ENCODE results near the gene CDIPT. TPM values are rescaled to one million over a fixed set of nuclear protein-coding genes. Genes with fewer than 3 reads are reported as not detected.

Gene CDIPT
- total RNA-seq, 1 experiment from 2014 or later, result 60.5 TPM

GRCh38 chr16:29819506-29819905 lies 43.5 kb downstream of the CDIPT start:
- DNase-seq, result no peak
- Histone ChIP-seq H3F3A (ENCODE audit: low read length, unreplicated experiment) (peaks cover 3% of the 10 kb centered on the region), H3K27me3 (ENCODE audit: low read length) (no peaks in the 10 kb centered on the region), H3K4me2 (ENCODE audit: low read length) (peak overlapping the region; percentile 92), H3K9me2 (replicated peaks; ENCODE audit: low read length) (no peaks in the 10 kb centered on the region), H3K4me1 (ENCODE audit: insufficient read depth, low read length) (peaks cover 62% of the 10 kb centered on the region), H3K9ac (ENCODE audit: low read length) (no peak overlapping the region), H4K20me1 (ENCODE audit: low read length) (no peaks in the 10 kb centered on the region), H2AFZ (ENCODE audit: low read length) (no peak overlapping the region), H3K27ac (ENCODE audit: low read length) (no peak overlapping the region), H3K79me2 (ENCODE audit: low read length) (peaks cover 38% of the 10 kb centered on the region), H3K4me3 (ENCODE audit: low read length) (peak overlapping the region; percentile 76), H3K9me3 (ENCODE audit: low read length) (no peaks in the 10 kb centered on the region), H3K36me3 (ENCODE audit: low read depth, low read length) (no peaks in the 10 kb centered on the region; the same call in none of the 2 replicates)
- ChIA-PET CTCF (interaction anchor here (1.0 to 2.7 kb wide), 3 partner anchors 23 to 80 kb away, joined by 5 to 9 read pairs (median 8); partner anchors contain the start of gene SEZ6L2), POLR2A (ENCODE audit: unreplicated experiment) (interaction anchor here (0.8 kb wide), 1 partner anchor 11 kb away, joined by 3 read pairs; no protein-coding TSS in a partner anchor)
- no peak for ATAC-seq
- TF ChIP-seq EZH2phosphoT487 (IDR thresholded peaks at IDR 0.05; ENCODE audit: borderline replicate concordance, low read length), result no peak
- peak; percentile 49 for TF ChIP-seq CTCF (conservative IDR thresholded peaks at IDR 0.05; ENCODE audit: low read depth, low read length)
- BruUV-seq (replicated peaks), result no TSS peak
- intact Hi-C loops (cut with micrococcal nuclease), result loop anchor here (5.0 kb wide), 2 partner anchors 43 to 203 kb away; partner anchors contain the start of genes C16orf92 and CDIPT

- POLR2A ChIA-PET (ENCODE audit: unreplicated experiment), result no interaction called here
- no peaks in the 10 kb centered on the region for H4K20me1 ChIP-seq (ENCODE audit: low read length)
- DNase-seq (no peak), ATAC-seq (no peak)
- BruUV-seq (replicated peaks), result no TSS peak
- H3K4me3 ChIP-seq (ENCODE audit: low read length), result no peak overlapping the region
- H3K27ac ChIP-seq (ENCODE audit: low read length), result no peak overlapping the region
- no peaks in the 10 kb centered on the region for H3K27me3 ChIP-seq (ENCODE audit: low read length)
- no peak overlapping the region for H2AFZ ChIP-seq (ENCODE audit: low read length)
- no peaks in the 10 kb centered on the region for H3K9me3 ChIP-seq (ENCODE audit: low read length)
- peaks cover 54% of the 10 kb centered on the region for H3K4me1 ChIP-seq (ENCODE audit: insufficient read depth, low read length)
- H3F3A ChIP-seq (ENCODE audit: low read length, unreplicated experiment), result peaks cover 3% of the 10 kb centered on the region
- no peaks in the 10 kb centered on the region; the same call in none of the 2 replicates for H3K36me3 ChIP-seq (ENCODE audit: low read depth, low read length)
- TF ChIP-seq CTCF (conservative IDR thresholded peaks at IDR 0.05; ENCODE audit: low read depth, low read length) (no peak), EZH2 (IDR thresholded peaks at IDR 0.05; ENCODE audit: low read length, unreplicated experiment) (no peak), EZH2phosphoT487 (IDR thresholded peaks at IDR 0.05; ENCODE audit: borderline replicate concordance, low read length) (no peak)
- H3K79me2 ChIP-seq (ENCODE audit: low read length), result peaks cover 38% of the 10 kb centered on the region
- no peaks in the 10 kb centered on the region for H3K9me2 ChIP-seq (replicated peaks; ENCODE audit: low read length)
- H3K4me2 ChIP-seq (ENCODE audit: low read length), result peak overlapping the region; percentile 96
- CTCF ChIA-PET, result interaction anchor here (2.7 kb wide), 1 partner anchor 30 kb away, joined by 9 read pairs; no protein-coding TSS in a partner anchor
- no peak overlapping the region for H3K9ac ChIP-seq (ENCODE audit: low read length)
- intact Hi-C loops (cut with micrococcal nuclease), result loop anchor here (5.0 kb wide), 2 partner anchors 44 to 204 kb away; partner anchors contain the start of genes C16orf92 and CDIPT
Measured at GRCh38 chr16:29818082-29818481, 44.9 kb downstream of the CDIPT start.
